Thyroid gland (tissue), 4 donors: ENCODE measurements around the gene CDH4. TPM values are rescaled to one million over a fixed set of nuclear protein-coding genes. Genes with fewer than 3 reads are reported as not detected.

Experiments
- DNase-seq, 2 donors: peaks; one replicate each; pipeline ENCODE4 v3.0.0-alpha.2; 2019
- H3K27ac ChIP-seq, 3 donors: fragments of 200-600 bp; sonication (generic); 1 replicate in 2 of 3; 2 replicates in 1 of 3; pipeline ENCODE4 v1.5.1; 2016 to 2019; ENCODE audit warnings: mild to moderate bottlenecking in 1 of 3, moderate library complexity in 1 of 3
- H3K27me3 ChIP-seq: fragments of 200-600 bp; sonication (generic); one replicate; pipeline ENCODE4 v1.5.1; 2019
- H3K36me3 ChIP-seq, 2 donors: fragments of 200-600 bp; sonication (generic); one replicate each; pipeline ENCODE4 v1.5.1; 2016 to 2019
- H3K4me1 ChIP-seq, 2 donors: fragments of 200-600 bp; sonication (generic); one replicate each; pipeline ENCODE4 v1.5.1; 2017 to 2019
- H3K4me3 ChIP-seq, 3 donors: fragments of 200-600 bp; sonication (generic); replicated peaks in 1 of 3; 1 replicate in 2 of 3; 2 replicates in 1 of 3; pipeline ENCODE4 v1.5.1; 2016; ENCODE audit warnings: mild to moderate bottlenecking in 1 of 3
- H3K9me3 ChIP-seq: fragments of 200-600 bp; sonication (generic); one replicate; pipeline ENCODE4 v1.5.1; 2017
- CTCF ChIP-seq, 6 experiments: fragments of 200-600 bp in 3 of 6; fragments of 450-650 bp in 3 of 6; sonication (generic) in 3 of 6; IDR thresholded peaks; one replicate each; pipeline ENCODE4 v1.5.1; 2016 to 2019; ENCODE audit warnings: antibody characterized with exemption in 6 of 6, mild to moderate bottlenecking in 2 of 6, inconsistent platforms in 1 of 6, moderate library complexity in 1 of 6
- POLR2A ChIP-seq, 2 donors: fragments of 450-650 bp; IDR thresholded peaks; one replicate each; pipeline ENCODE4 v1.6.1; 2017; ENCODE audit warnings: antibody characterized with exemption in 2 of 2, mild to moderate bottlenecking in 2 of 2, moderate library complexity in 1 of 2
- WGBS, 2 donors: methylation state at CpG; one replicate each; pipeline ENCODE4 v1.1.5; 2017; 5-methylcytosine and 5-hydroxymethylcytosine counted together
- intact Hi-C: fragments of 100-400 bp; cut with DNase I; formaldehyde crosslinking; loops from one replicate; pipeline ENCODE4 v1.15.1; 2023
- total RNA-seq, 4 donors: library from RNA; depleted of rRNA; stranded (reverse); fragments of >200 nt; gene quantifications; one replicate each; pipeline ENCODE4 v1.2.3, GENCODE V29; 2016

The CDH4 gene
- total RNA-seq, 4 donors from 2014 or later: 0.22 to 0.29 (median 0.29) TPM; not detected in 1

- intact Hi-C loops: no loop called here
- Histone ChIP-seq H3K4me1 (no peaks in the 10 kb centered on the region), H3K27me3 (no peaks in the 10 kb centered on the region), H3K9me3 (no peaks in the 10 kb centered on the region), H3K27ac (no peak overlapping the region), H3K4me3 (no peak overlapping the region), H3K36me3 (no peaks in the 10 kb centered on the region)
- no peak for TF ChIP-seq POLR2A (IDR thresholded peaks at IDR 0.05)
- no peak for TF ChIP-seq CTCF (IDR thresholded peaks at IDR 0.05)
- WGBS, 2 donors: 24 to 31% methylated on average over 2 to 9 of the region's 22 CpGs
- DNase-seq: no peak
Observed at GRCh38 chr20:61951695-61952533, 699.9 kb downstream of the CDH4 start.

- Histone ChIP-seq H3K9me3 (no peaks in the 10 kb centered on the region), H3K4me3 (no peak overlapping the region), H3K36me3 (no peaks in the 10 kb centered on the region), H3K4me1 (no peaks in the 10 kb centered on the region), H3K27ac (no peak overlapping the region), H3K27me3 (no peaks in the 10 kb centered on the region)
- no peak for TF ChIP-seq CTCF (IDR thresholded peaks at IDR 0.05)
- TF ChIP-seq POLR2A (IDR thresholded peaks at IDR 0.05): no peak
- intact Hi-C loops: no loop called here
- 82 to 84% methylated on average over 15 to 20 of the region's 20 CpGs for WGBS, 2 donors
- no peak for DNase-seq
Observed at GRCh38 chr20:61953037-61954021, 701.3 kb downstream of the CDH4 start.

GRCh38 chr20:61954276-61955021, 702.4 kb downstream of the CDH4 start:
- Histone ChIP-seq H3K27ac (no peak overlapping the region), H3K4me3 (no peak overlapping the region), H3K36me3 (no peaks in the 10 kb centered on the region), H3K27me3 (no peaks in the 10 kb centered on the region), H3K4me1 (no peaks in the 10 kb centered on the region), H3K9me3 (no peaks in the 10 kb centered on the region)
- WGBS, 2 donors: 32 to 37% methylated on average over 10 to 16 of the region's 16 CpGs
- intact Hi-C loops: no loop called here
- TF ChIP-seq POLR2A (IDR thresholded peaks at IDR 0.05) (no peak), CTCF (IDR thresholded peaks at IDR 0.05) (no peak)
- DNase-seq: no peak

- intact Hi-C loops: no loop called here
- Histone ChIP-seq H3K4me3 (no peak overlapping the region), H3K27me3 (no peaks in the 10 kb centered on the region), H3K9me3 (no peaks in the 10 kb centered on the region), H3K36me3 (no peaks in the 10 kb centered on the region), H3K27ac (no peak overlapping the region), H3K4me1 (no peaks in the 10 kb centered on the region)
- 40 to 42% methylated on average over 6 of the region's 6 CpGs for WGBS, 2 donors
- TF ChIP-seq CTCF (IDR thresholded peaks at IDR 0.05): no peak
- no peak for TF ChIP-seq POLR2A (IDR thresholded peaks at IDR 0.05)
- DNase-seq: no peak
Observed at GRCh38 chr20:61955668-61956395, 703.8 kb downstream of the CDH4 start.
